Stimulated activated CD8-positive, alpha-beta memory T cell treated with anti-CD3 and anti-CD28 coated beads, Interleukin-7, amount 100 ng/mL, for 48 hours (primary cell): ENCODE results near the gene ATXN2.

ENCODE experiments used
- DNase-seq, 2 donors: peaks; one replicate each; pipeline ENCODE4 v3.0.0-alpha.2; 2020; ENCODE audit warnings: low read depth in 1 of 2; ENCODE audit errors: extremely low read depth in 1 of 2

ATXN2 gene

DNA sequence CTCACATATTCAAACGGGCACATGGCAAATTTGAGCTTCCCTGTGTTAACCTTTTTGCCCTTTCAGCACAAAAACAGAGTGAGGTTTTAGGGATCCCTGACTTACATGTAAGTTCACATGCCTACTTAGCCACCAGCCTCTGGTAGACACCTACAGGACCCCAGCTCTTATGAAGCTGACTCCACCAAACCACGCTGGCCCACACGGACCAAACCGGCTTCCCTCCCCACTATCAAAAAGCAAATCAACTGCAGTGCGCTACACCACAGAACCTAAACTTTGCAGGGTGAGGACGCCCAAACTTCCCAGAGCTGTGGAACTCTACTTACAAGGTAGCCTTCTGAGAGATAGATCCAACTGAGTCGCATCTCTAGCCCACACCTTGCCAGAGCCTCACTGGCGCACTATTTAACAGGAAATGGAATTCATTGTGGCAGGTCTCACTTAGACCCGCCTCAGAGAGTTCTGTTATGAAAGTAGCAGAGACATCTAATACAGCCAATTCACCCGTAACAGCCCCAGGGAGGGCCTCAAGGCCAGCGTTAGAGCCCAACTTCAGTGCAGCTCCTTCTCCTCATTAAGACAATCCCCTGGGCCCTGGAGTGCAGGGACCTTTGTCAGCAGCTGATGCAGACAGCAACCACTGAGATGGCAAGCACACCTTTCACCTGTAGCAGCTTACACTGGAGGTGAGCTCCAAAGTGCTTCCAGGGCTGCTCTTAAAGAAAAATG, 144.2 kb downstream of the ATXN2 start:
- DNase-seq, result no peak

- no peak for DNase-seq
Measured at GRCh38 chr12:111454311-111454710, 144.8 kb downstream of the ATXN2 start.

- no peak for DNase-seq
Measured at GRCh38 chr12:111453071-111453989, 145.8 kb downstream of the ATXN2 start.

- DNase-seq, result no peak
Measured at GRCh38 chr12:111451649-111452129, 147.4 kb downstream of the ATXN2 start.

- DNase-seq, result no peak
Measured at GRCh38 chr12:111451232-111451631, 147.9 kb downstream of the ATXN2 start.

- no peak for DNase-seq
Measured at GRCh38 chr12:111450676-111451075, 148.4 kb downstream of the ATXN2 start.

GRCh38 chr12:111448846-111449790, 150.0 kb downstream of the ATXN2 start:
- no peak for DNase-seq

- DNase-seq, result no peak
Measured at GRCh38 chr12:111448266-111448830, 150.8 kb downstream of the ATXN2 start.

- DNase-seq, result no peak
Measured at GRCh38 chr12:111447571-111448265, 151.4 kb downstream of the ATXN2 start.

- no peak for DNase-seq
Measured at GRCh38 chr12:111446631-111447570, 152.2 kb downstream of the ATXN2 start.

- no peak for DNase-seq
Measured at GRCh38 chr12:111445726-111446581, 153.2 kb downstream of the ATXN2 start.

GRCh38 chr12:111444925-111445725, 154.0 kb downstream of the ATXN2 start:
- peak; percentile 77 to 88 for DNase-seq

GRCh38 chr12:111444314-111444924, 154.7 kb downstream of the ATXN2 start:
- no peak for DNase-seq

- peak in 1 of 2 donors; percentile 68 for DNase-seq
Measured at GRCh38 chr12:111443586-111443985, 155.5 kb downstream of the ATXN2 start.

DNA sequence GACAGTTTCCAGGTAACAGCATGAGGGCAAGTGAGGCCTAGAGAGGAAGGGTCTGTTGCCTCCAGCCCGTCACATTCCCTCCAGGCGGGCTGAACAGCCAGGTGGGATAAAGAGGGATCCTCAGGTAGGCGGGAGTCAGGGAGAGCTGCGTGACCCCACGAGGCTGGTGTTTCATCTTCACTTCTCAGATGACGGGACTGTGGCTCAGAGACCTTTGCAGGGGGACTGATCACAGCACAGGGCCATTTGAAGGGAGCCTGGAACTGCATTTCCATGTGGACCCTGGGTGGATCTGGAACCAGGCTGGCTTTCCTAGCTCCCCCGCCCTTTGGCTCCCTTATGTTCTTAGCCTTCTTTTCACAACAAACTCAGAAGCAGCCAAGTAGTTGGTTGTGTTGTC, 156.0 kb downstream of the ATXN2 start:
- DNase-seq, result no peak

DNA sequence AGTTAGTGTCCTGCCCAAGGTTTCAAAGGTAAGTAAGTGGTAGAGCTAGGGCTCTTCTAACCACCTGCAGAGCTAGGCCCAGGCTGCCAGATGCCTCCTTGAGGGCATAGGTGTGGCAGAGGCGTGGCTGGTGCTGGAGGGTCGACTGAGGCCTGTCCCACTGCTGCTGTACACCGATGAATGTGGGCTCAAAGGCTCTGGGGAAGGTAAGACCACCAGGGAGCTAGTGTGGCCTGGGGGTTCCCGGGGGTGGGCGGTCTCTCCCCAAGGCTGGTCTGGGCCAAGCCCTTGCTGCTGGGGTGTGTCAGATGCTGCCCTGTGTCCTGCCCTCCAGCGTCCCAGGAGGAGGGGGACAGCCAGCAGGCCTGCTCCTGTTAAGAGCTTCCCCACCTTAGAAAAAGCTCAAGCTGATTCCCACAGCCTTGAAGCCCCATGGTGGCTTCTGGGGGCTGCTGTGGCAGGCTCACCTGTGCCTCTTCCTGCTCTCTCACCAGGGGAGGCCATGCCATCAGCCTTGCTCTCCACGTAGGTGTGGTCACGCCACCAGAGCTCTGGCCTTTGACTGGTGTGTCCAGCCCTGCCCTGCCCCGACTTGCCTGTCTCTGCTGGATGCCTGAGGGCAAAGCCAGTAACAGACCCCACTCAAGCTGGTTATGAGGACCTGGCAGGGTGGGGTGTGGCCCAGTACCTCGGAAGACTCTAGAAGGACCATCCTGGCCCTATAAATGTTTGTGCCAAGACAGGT, 156.6 kb downstream of the ATXN2 start:
- no peak for DNase-seq
